Fibroblast of skin of right quadriceps (primary cell): Measurements from ENCODE around the gene MTG1.

Experiments
- DNase-seq: peaks from one replicate; pipeline ENCODE4 v3.0.0-alpha.2; 2013

Gene MTG1

DNA sequence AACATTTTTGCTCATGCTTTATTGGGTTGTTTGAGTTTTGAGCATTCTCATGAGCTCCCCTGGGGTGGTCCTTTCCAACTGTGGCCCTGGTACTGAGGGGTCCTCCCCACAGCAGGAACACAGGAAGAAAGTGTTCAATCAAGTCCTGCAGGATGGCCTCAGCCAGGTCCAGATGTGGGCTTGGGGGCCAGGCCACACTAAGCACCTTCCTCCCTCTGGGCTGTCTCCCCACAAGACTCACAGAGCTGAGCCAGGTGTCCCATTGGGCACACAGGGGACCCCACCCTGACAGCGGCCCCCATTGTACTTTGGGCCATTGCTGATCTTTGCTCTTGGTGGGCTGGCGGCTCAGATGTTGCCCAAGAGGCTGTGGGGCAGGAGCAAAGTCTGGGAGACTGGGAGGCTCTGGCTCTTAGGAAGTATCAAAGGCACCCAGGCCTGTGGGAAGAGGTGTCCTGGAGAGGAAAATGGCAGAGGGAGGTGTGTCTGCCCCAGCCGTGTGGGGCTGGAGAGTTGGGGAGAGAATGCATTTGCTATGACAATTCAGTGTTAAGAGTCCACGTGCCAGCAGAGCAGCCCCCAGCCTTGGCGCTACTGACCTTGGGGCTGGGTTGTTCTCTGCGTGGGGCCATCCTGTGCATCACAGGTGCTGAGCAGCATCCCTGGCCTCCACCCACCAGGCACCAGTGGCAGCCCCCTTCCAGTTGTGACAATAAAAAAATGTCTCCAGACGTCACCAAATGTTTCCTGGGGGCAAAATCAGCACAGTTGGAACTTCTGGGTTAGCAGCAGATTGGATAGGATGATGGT is 77.5 kb downstream of the MTG1 start:
- DNase-seq = no peak
